ENCODE data around the gene NRXN3. TPM values are rescaled to one million over a fixed set of nuclear protein-coding genes. Genes with fewer than 3 reads are reported as not detected.

The NRXN3 gene
- total RNA-seq, 1 experiment from 2014 or later: not detected

- ChIA-PET CTCF (no interaction called here), RAD21 (ENCODE audit: low non-redundant PET in 1 of 2, low total read pairs in 2 of 2, uncharacterized antibody in 2 of 2, unreplicated experiment in 2 of 2) (no interaction called here), POLR2A (no interaction called here)
- H3K9me2 ChIP-seq (ENCODE audit: insufficient read depth): no peaks in the 10 kb centered on the region
- 0 out of 2 replicates have a peak, but pooled peaks cover under 1% of the 10 kb centered on the region for H3K27me3 ChIP-seq (ENCODE audit: insufficient read depth, low read length)
- no peak overlapping the region for H3K4me2 ChIP-seq (ENCODE audit: low read length)
- ATAC-seq: no peak
- no peaks in the 10 kb centered on the region for H3K4me1 ChIP-seq (ENCODE audit: control insufficient read depth in 1 of 2, insufficient read depth in 2 of 2, low read length in 2 of 2)
- no peak overlapping the region for H2AFZ ChIP-seq (ENCODE audit: low read depth, low read length, poor library complexity, severe bottlenecking)
- H3K79me2 ChIP-seq (ENCODE audit: insufficient read depth, low read length): no peaks in the 10 kb centered on the region
- no peak overlapping the region for H3K9ac ChIP-seq (ENCODE audit: low read length)
- no peaks in the 10 kb centered on the region for H3K36me3 ChIP-seq (ENCODE audit: control insufficient read depth in 1 of 2, insufficient read depth in 2 of 2, low read length in 2 of 2)
- no TSS peak for BruUV-seq (replicated peaks)
- no peak overlapping the region for H3K4me3 ChIP-seq (replicated peaks in 1 of 2; ENCODE audit: low read depth in 1 of 2, low read length in 2 of 2)
- H4K20me1 ChIP-seq (ENCODE audit: insufficient read depth): no peaks in the 10 kb centered on the region
- no peak overlapping the region for H3K27ac ChIP-seq (ENCODE audit: low read depth, low read length)
- no peaks in the 10 kb centered on the region for H3K9me3 ChIP-seq (ENCODE audit: control insufficient read depth in 1 of 2, insufficient read depth in 1 of 2, low read depth in 1 of 2, low read length in 2 of 2)
- TF ChIP-seq FOSL1 (IDR thresholded peaks at IDR 0.05; ENCODE audit: low read depth) (no peak), CBX3 (IDR thresholded peaks at IDR 0.05; ENCODE audit: low read depth) (no peak), CEBPB (IDR thresholded peaks at IDR 0.05; ENCODE audit: low read depth) (no peak), TCF7L2 (IDR thresholded peaks at IDR 0.05; ENCODE audit: borderline replicate concordance, extremely low read depth, insufficient read depth, insufficient read length) (no peak), POLR2A (IDR thresholded peaks at IDR 0.05; ENCODE audit: borderline replicate concordance, extremely low read depth, insufficient read depth, insufficient read length) (no peak), ELF1 (IDR thresholded peaks at IDR 0.05; ENCODE audit: borderline replicate concordance, low read depth) (no peak), EZH2phosphoT487 (IDR thresholded peaks at IDR 0.05; ENCODE audit: borderline replicate concordance) (no peak), EZH2 (IDR thresholded peaks at IDR 0.05) (no peak), EGR1 (IDR thresholded peaks at IDR 0.05; ENCODE audit: low read depth) (no peak), YY1 (IDR thresholded peaks at IDR 0.05; ENCODE audit: extremely low read depth, insufficient replicate concordance, low read depth, low read length) (no peak)
- TF ChIP-seq, protein P1, sequence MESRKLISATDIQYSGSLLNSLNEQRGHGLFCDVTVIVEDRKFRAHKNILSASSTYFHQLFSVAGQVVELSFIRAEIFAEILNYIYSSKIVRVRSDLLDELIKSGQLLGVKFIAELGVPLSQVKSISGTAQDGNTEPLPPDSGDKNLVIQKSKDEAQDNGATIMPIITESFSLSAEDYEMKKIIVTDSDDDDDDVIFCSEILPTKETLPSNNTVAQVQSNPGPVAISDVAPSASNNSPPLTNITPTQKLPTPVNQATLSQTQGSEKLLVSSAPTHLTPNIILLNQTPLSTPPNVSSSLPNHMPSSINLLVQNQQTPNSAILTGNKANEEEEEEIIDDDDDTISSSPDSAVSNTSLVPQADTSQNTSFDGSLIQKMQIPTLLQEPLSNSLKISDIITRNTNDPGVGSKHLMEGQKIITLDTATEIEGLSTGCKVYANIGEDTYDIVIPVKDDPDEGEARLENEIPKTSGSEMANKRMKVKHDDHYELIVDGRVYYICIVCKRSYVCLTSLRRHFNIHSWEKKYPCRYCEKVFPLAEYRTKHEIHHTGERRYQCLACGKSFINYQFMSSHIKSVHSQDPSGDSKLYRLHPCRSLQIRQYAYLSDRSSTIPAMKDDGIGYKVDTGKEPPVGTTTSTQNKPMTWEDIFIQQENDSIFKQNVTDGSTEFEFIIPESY (IDR thresholded peaks at IDR 0.05; ENCODE audit: extremely low read depth, insufficient replicate concordance, low read length): no peak
- TF ChIP-seq, protein P2, sequence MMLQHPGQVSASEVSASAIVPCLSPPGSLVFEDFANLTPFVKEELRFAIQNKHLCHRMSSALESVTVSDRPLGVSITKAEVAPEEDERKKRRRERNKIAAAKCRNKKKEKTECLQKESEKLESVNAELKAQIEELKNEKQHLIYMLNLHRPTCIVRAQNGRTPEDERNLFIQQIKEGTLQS (IDR thresholded peaks at IDR 0.05): no peak
- TF ChIP-seq, protein P3, sequence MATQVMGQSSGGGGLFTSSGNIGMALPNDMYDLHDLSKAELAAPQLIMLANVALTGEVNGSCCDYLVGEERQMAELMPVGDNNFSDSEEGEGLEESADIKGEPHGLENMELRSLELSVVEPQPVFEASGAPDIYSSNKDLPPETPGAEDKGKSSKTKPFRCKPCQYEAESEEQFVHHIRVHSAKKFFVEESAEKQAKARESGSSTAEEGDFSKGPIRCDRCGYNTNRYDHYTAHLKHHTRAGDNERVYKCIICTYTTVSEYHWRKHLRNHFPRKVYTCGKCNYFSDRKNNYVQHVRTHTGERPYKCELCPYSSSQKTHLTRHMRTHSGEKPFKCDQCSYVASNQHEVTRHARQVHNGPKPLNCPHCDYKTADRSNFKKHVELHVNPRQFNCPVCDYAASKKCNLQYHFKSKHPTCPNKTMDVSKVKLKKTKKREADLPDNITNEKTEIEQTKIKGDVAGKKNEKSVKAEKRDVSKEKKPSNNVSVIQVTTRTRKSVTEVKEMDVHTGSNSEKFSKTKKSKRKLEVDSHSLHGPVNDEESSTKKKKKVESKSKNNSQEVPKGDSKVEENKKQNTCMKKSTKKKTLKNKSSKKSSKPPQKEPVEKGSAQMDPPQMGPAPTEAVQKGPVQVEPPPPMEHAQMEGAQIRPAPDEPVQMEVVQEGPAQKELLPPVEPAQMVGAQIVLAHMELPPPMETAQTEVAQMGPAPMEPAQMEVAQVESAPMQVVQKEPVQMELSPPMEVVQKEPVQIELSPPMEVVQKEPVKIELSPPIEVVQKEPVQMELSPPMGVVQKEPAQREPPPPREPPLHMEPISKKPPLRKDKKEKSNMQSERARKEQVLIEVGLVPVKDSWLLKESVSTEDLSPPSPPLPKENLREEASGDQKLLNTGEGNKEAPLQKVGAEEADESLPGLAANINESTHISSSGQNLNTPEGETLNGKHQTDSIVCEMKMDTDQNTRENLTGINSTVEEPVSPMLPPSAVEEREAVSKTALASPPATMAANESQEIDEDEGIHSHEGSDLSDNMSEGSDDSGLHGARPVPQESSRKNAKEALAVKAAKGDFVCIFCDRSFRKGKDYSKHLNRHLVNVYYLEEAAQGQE (IDR thresholded peaks at IDR 0.05; ENCODE audit: low read depth): no peak
- no peak for DNase-seq (ENCODE audit: low read depth, low spot score)
- intact Hi-C loops (cut with micrococcal nuclease): no loop called here
Observed at GRCh38 chr14:78359581-78359980, 189.4 kb downstream of the NRXN3 start.

Measured in HCT116 (cell line).